Mesenchymal stem cell (in vitro differentiated cells and primary cell): Measurements from ENCODE around the gene EHD2.

ENCODE experiments used
- DNase-seq: peaks from one replicate; pipeline ENCODE4 v3.0.0-alpha.2; 2013
- H2AFZ ChIP-seq: one replicate; pipeline ENCODE4 v1.6.1; 2013; ENCODE audit warnings: low read depth, mild to moderate bottlenecking, control low read depth, inconsistent platforms, low read length, moderate library complexity
- H2AK5ac ChIP-seq: 2 replicates; pipeline ENCODE4 v1.6.1; 2013; ENCODE audit warnings: low read length, moderate library complexity, mild to moderate bottlenecking, inconsistent platforms; ENCODE audit not compliant: severe bottlenecking
- H2BK120ac ChIP-seq: one replicate; pipeline ENCODE4 v1.6.1; 2013; ENCODE audit warnings: low read depth, mild to moderate bottlenecking, inconsistent platforms, low read length, moderate library complexity
- H2BK12ac ChIP-seq, 2 experiments: one replicate each; pipeline ENCODE4 v1.6.1; 2013; ENCODE audit warnings: inconsistent platforms in 2 of 2, low read length in 2 of 2, mild to moderate bottlenecking in 2 of 2, moderate library complexity in 2 of 2, control low read depth in 1 of 2
- H2BK15ac ChIP-seq: one replicate; pipeline ENCODE4 v1.6.1; 2013; ENCODE audit warnings: mild to moderate bottlenecking, low read depth, inconsistent platforms; ENCODE audit not compliant: poor library complexity, severe bottlenecking
- H2BK5ac ChIP-seq: 2 replicates; pipeline ENCODE4 v1.6.1; 2013; ENCODE audit warnings: low read depth, mild to moderate bottlenecking, low read length, control low read depth, inconsistent platforms; ENCODE audit not compliant: poor library complexity, severe bottlenecking
- H3K14ac ChIP-seq, 2 experiments: one replicate each; pipeline ENCODE4 v1.6.1; 2013; ENCODE audit warnings: inconsistent platforms in 2 of 2, low read length in 2 of 2, control low read depth in 1 of 2, mild to moderate bottlenecking in 1 of 2, moderate library complexity in 1 of 2
- H3K18ac ChIP-seq, 2 experiments: one replicate each; pipeline ENCODE4 v1.6.1; 2013; ENCODE audit warnings: inconsistent platforms in 2 of 2, low read length in 2 of 2, control low read depth in 1 of 2, low read depth in 1 of 2, mild to moderate bottlenecking in 1 of 2
- H3K23ac ChIP-seq, 2 experiments: one replicate each; pipeline ENCODE4 v1.6.1; 2013; ENCODE audit warnings: inconsistent platforms in 2 of 2, low read length in 2 of 2, mild to moderate bottlenecking in 2 of 2, moderate library complexity in 2 of 2, control low read depth in 1 of 2
- H3K27ac ChIP-seq: 2 replicates; pipeline ENCODE4 v1.5.1; 2013; ENCODE audit warnings: mild to moderate bottlenecking, moderate library complexity, low read length, control low read depth, inconsistent platforms; ENCODE audit not compliant: poor library complexity, severe bottlenecking
- H3K27me3 ChIP-seq, 2 experiments: 2 replicates each; pipeline versions ENCODE4 v1.6.1 to v1.7.0; 2013; ENCODE audit warnings: low read length in 2 of 2, mild to moderate bottlenecking in 2 of 2, moderate library complexity in 2 of 2, control low read depth in 1 of 2, inconsistent platforms in 1 of 2; ENCODE audit not compliant: control insufficient read depth in 1 of 2, insufficient read depth in 1 of 2
- H3K36me3 ChIP-seq, 2 experiments: 2 replicates each; pipeline versions ENCODE4 v1.6.1 to v1.7.0; 2013; ENCODE audit warnings: low read length in 2 of 2, control low read depth in 1 of 2, inconsistent platforms in 1 of 2, low read depth in 1 of 2, mild to moderate bottlenecking in 1 of 2; ENCODE audit not compliant: insufficient read depth in 2 of 2, control insufficient read depth in 1 of 2
- H3K4ac ChIP-seq, 2 experiments: one replicate each; pipeline ENCODE4 v1.6.1; 2013; ENCODE audit warnings: inconsistent platforms in 2 of 2, low read length in 2 of 2, mild to moderate bottlenecking in 2 of 2, moderate library complexity in 2 of 2, control low read depth in 1 of 2, low read depth in 1 of 2
- H3K4me1 ChIP-seq: 2 replicates; pipeline ENCODE4 v1.6.1; 2013; ENCODE audit warnings: low read depth, low read length, control low read depth; ENCODE audit not compliant: control insufficient read depth, insufficient read depth
- H3K4me2 ChIP-seq: 2 replicates; pipeline ENCODE4 v1.6.1; 2013; ENCODE audit warnings: low read length, mild to moderate bottlenecking, inconsistent platforms; ENCODE audit not compliant: poor library complexity, severe bottlenecking
- H3K4me3 ChIP-seq, 2 experiments: 2 replicates each; pipeline versions ENCODE4 v1.5.1 to v1.7.0; 2013; ENCODE audit warnings: low read length in 2 of 2, mild to moderate bottlenecking in 2 of 2, control low read depth in 1 of 2, low read depth in 1 of 2; ENCODE audit not compliant: insufficient read depth in 1 of 2
- H3K79me1 ChIP-seq: replicated peaks from 2 replicates; pipeline ENCODE4 v1.6.1; 2013; ENCODE audit warnings: mild to moderate bottlenecking, control low read depth, low read length, inconsistent platforms; ENCODE audit not compliant: poor library complexity, severe bottlenecking
- H3K9ac ChIP-seq: 2 replicates; pipeline ENCODE4 v1.7.0; 2013; ENCODE audit warnings: mild to moderate bottlenecking, low read length, moderate library complexity
- H3K9me3 ChIP-seq: 2 replicates; pipeline ENCODE4 v1.7.0; 2013; ENCODE audit warnings: mild to moderate bottlenecking, low read length; ENCODE audit not compliant: control insufficient read depth
- H4K8ac ChIP-seq: one replicate; pipeline ENCODE4 v1.6.1; 2013; ENCODE audit warnings: inconsistent platforms, mild to moderate bottlenecking, low read length, moderate library complexity
- H4K91ac ChIP-seq: one replicate; pipeline ENCODE4 v1.6.1; 2013; ENCODE audit warnings: mild to moderate bottlenecking, low read length, inconsistent platforms
- WGBS: methylation state at CpG from one replicate; pipeline ENCODE4 v1.1.7; 2013; ENCODE audit warnings: mixed read lengths; 5-methylcytosine and 5-hydroxymethylcytosine counted together

Gene EHD2

GRCh38 chr19:47679251-47679900, 33.8 kb upstream of the EHD2 start:
- Histone ChIP-seq H2AK5ac (no peak overlapping the region), H3K9me3 (no peaks in the 10 kb centered on the region), H2BK5ac (no peak overlapping the region), H2BK15ac (no peak overlapping the region), H4K91ac (no peak overlapping the region), H3K4me3 (no peak overlapping the region), H3K4ac (no peak overlapping the region), H3K23ac (no peak overlapping the region), H2AFZ (no peak overlapping the region), H4K8ac (no peak overlapping the region), H3K27me3 (no peaks in the 10 kb centered on the region), H3K36me3 (peaks cover 54 to 79% of the 10 kb centered on the region in 2 experiments), H3K14ac (no peak overlapping the region), H3K4me1 (no peaks in the 10 kb centered on the region), H3K18ac (no peak overlapping the region), H3K79me1 (peaks cover 47% of the 10 kb centered on the region), H3K27ac (no peak overlapping the region), H2BK120ac (no peak overlapping the region), H3K9ac (no peak overlapping the region), H3K4me2 (no peak overlapping the region), H2BK12ac (peak overlapping the region in 1 of 2 experiments; percentile 48)
- 95% methylated on average over 30 of the region's 30 CpGs for WGBS
- no peak for DNase-seq

GRCh38 chr19:47679922-47680857, 33.0 kb upstream of the EHD2 start:
- H2AK5ac ChIP-seq, result no peak overlapping the region
- no peak overlapping the region for H3K4me2 ChIP-seq
- no peak overlapping the region for H2BK120ac ChIP-seq
- peaks cover 51 to 79% of the 10 kb centered on the region in 2 experiments for H3K36me3 ChIP-seq
- H2AFZ ChIP-seq, result no peak overlapping the region
- no peaks in the 10 kb centered on the region for H3K9me3 ChIP-seq
- H3K9ac ChIP-seq, result no peak overlapping the region
- no peak overlapping the region for H3K14ac ChIP-seq
- H2BK5ac ChIP-seq, result no peak overlapping the region
- H3K23ac ChIP-seq, result no peak overlapping the region
- no peak overlapping the region for H3K4me3 ChIP-seq
- H3K27ac ChIP-seq, result no peak overlapping the region
- H4K8ac ChIP-seq, result no peak overlapping the region
- DNase-seq, result no peak
- no peak overlapping the region for H2BK15ac ChIP-seq
- no peak overlapping the region for H3K4ac ChIP-seq
- peak overlapping the region; percentile 32 for H4K91ac ChIP-seq
- H3K27me3 ChIP-seq, result no peaks in the 10 kb centered on the region
- H3K79me1 ChIP-seq, result peaks cover 48% of the 10 kb centered on the region
- WGBS, result 95% methylated on average over 88 of the region's 90 CpGs
- H2BK12ac ChIP-seq, result no peak overlapping the region
- no peak overlapping the region for H3K18ac ChIP-seq
- no peaks in the 10 kb centered on the region for H3K4me1 ChIP-seq

GRCh38 chr19:47680858-47681332, 32.3 kb upstream of the EHD2 start:
- H3K14ac ChIP-seq, result no peak overlapping the region
- 98% methylated on average over 31 of the region's 34 CpGs for WGBS
- H2AK5ac ChIP-seq, result no peak overlapping the region

GRCh38 chr19:47681388-47681787, 31.8 kb upstream of the EHD2 start:
- no peak overlapping the region for H2BK15ac ChIP-seq
- DNase-seq, result no peak
- H2BK12ac ChIP-seq, result no peak overlapping the region
- H4K8ac ChIP-seq, result no peak overlapping the region
- no peak overlapping the region for H3K4me3 ChIP-seq
- H3K4me1 ChIP-seq, result no peaks in the 10 kb centered on the region
- H3K23ac ChIP-seq, result no peak overlapping the region
- H2BK5ac ChIP-seq, result no peak overlapping the region
- no peaks in the 10 kb centered on the region for H3K27me3 ChIP-seq
- H4K91ac ChIP-seq, result no peak overlapping the region
- no peaks in the 10 kb centered on the region for H3K9me3 ChIP-seq
- peaks cover 49 to 74% of the 10 kb centered on the region in 2 experiments for H3K36me3 ChIP-seq
- no peak overlapping the region for H3K4me2 ChIP-seq
- no peak overlapping the region for H2AFZ ChIP-seq
- H3K9ac ChIP-seq, result no peak overlapping the region
- H3K18ac ChIP-seq, result no peak overlapping the region
- H2BK120ac ChIP-seq, result no peak overlapping the region
- H3K27ac ChIP-seq, result no peak overlapping the region
- no peak overlapping the region for H3K4ac ChIP-seq
- WGBS, result 92% methylated on average over 6 of the region's 6 CpGs
- H3K79me1 ChIP-seq, result peaks cover 42% of the 10 kb centered on the region
- H3K14ac ChIP-seq, result no peak overlapping the region
- no peak overlapping the region for H2AK5ac ChIP-seq

More at GRCh38 chr19:47680858-47681332, 32.3 kb upstream of the EHD2 start:
- Histone ChIP-seq H3K4ac (no peak overlapping the region), H4K8ac (no peak overlapping the region), H2AFZ (no peak overlapping the region), H2BK5ac (no peak overlapping the region), H3K27ac (no peak overlapping the region), H3K4me1 (no peaks in the 10 kb centered on the region), H2BK15ac (no peak overlapping the region), H3K9me3 (no peaks in the 10 kb centered on the region), H3K9ac (no peak overlapping the region), H4K91ac (no peak overlapping the region), H3K27me3 (no peaks in the 10 kb centered on the region), H2BK12ac (no peak overlapping the region), H2BK120ac (no peak overlapping the region), H3K4me2 (no peak overlapping the region), H3K36me3 (peaks cover 49 to 77% of the 10 kb centered on the region in 2 experiments), H3K18ac (no peak overlapping the region), H3K23ac (no peak overlapping the region), H3K4me3 (no peak overlapping the region), H3K79me1 (peaks cover 44% of the 10 kb centered on the region)
- DNase-seq, result no peak
